ENCODE data around the gene TANC1. TPM values are rescaled to one million over a fixed set of nuclear protein-coding genes. Genes with fewer than 3 reads are reported as not detected.

Gene TANC1
- total and polyA plus RNA-seq, 11 donors, result 26.6 to 91.1 (median 68.8) TPM

DNA sequence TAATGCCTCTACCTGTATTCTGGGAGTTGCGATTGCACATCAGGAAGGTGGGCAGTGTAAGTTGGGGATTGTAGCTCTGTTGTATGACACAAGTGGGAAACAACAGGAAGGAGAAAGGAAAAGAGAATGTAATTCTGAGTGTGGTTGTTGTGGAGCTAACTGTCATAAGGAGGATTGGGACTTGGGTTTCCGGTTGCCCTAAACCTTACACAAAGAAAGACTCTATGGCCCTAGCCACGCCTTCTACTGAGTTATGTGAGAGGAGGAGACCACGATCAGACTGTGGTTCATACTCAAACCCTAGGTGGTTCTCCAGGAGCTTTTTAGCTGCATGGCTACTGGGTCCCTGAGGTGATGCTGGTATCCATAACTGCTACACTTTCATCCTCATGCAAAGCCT is 86.5 kb downstream of the TANC1 start:
- no peak overlapping the region for H3K27ac ChIP-seq
- peak in 1 of 4 donors; percentile 31 for ATAC-seq
- intact Hi-C loops (cut with DNase I), result no loop called here
- peaks cover 0 to 80% (median 35%) of the 10 kb centered on the region in 12 donors for H3K4me1 ChIP-seq
- 77 to 91% (median 81%) methylated on average over 4 of the region's 4 CpGs for WGBS, 4 donors
- no peak for DNase-seq
- no peaks in the 10 kb centered on the region for H3K9me3 ChIP-seq
- no peaks in the 10 kb centered on the region for H3K27me3 ChIP-seq
- no peak overlapping the region for H3K4me3 ChIP-seq
- H3K36me3 ChIP-seq, result no peaks in the 10 kb centered on the region
- TF ChIP-seq, protein P1, sequence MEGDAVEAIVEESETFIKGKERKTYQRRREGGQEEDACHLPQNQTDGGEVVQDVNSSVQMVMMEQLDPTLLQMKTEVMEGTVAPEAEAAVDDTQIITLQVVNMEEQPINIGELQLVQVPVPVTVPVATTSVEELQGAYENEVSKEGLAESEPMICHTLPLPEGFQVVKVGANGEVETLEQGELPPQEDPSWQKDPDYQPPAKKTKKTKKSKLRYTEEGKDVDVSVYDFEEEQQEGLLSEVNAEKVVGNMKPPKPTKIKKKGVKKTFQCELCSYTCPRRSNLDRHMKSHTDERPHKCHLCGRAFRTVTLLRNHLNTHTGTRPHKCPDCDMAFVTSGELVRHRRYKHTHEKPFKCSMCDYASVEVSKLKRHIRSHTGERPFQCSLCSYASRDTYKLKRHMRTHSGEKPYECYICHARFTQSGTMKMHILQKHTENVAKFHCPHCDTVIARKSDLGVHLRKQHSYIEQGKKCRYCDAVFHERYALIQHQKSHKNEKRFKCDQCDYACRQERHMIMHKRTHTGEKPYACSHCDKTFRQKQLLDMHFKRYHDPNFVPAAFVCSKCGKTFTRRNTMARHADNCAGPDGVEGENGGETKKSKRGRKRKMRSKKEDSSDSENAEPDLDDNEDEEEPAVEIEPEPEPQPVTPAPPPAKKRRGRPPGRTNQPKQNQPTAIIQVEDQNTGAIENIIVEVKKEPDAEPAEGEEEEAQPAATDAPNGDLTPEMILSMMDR (IDR thresholded peaks at IDR 0.05), result no peak
- no peak for TF ChIP-seq POLR2A (IDR thresholded peaks at IDR 0.05)

DNA sequence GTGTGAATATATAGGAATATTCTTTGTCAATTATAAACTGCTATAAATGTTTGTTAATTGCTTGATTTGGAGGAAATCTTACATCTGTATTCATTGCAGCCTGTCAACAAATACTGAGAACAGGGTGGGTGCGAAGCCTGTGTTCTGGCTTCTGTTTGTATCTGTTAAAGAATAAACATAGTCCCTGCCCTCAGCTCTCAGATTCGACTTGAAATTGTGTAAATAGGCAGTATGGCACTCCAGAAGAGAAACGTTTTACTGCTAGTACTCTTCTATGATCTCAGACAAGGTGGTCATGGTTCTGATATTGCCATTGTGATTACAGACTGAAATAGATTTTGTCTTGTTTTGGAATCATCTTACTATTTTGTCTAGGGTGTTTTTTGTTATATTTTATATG is 92.1 kb downstream of the TANC1 start:
- Histone ChIP-seq H3K27me3 (no peaks in the 10 kb centered on the region), H3K36me3 (peaks cover 0 to under 1% (median 0%) of the 10 kb centered on the region in 9 donors), H3K4me1 (peaks cover 0 to 66% (median 31%) of the 10 kb centered on the region in 12 donors), H3K9me3 (no peaks in the 10 kb centered on the region), H3K27ac (no peak overlapping the region), H3K4me3 (no peak overlapping the region)
- intact Hi-C loops (cut with DNase I), result no loop called here
- TF ChIP-seq POLR2A (IDR thresholded peaks at IDR 0.05), result no peak
- TF ChIP-seq, protein P1 (IDR thresholded peaks at IDR 0.05), result no peak
- DNase-seq (no peak), ATAC-seq (no peak)
- 61 to 65% (median 63%) methylated on average over 3 of the region's 3 CpGs for WGBS, 4 donors

DNA sequence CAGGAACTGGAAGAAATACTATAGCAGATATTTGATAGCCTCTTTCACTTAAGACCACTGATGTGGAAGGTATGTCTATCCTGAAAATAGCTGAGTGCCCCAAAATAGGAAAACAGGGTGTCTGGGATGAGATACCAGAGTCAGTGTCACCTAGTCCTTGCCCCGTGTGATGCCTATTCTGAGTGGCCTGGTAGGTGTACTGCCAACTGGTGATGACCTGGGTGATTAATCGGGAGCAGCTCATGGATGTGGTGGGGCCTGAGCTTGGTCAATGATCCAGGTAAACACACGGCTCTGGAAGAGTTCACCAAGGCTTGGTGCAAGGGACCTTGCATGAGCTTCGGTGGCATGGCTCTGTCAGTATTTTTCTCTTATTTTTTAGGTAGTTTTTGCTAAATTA is 95.2 kb downstream of the TANC1 start:
- H3K27me3 ChIP-seq, result no peaks in the 10 kb centered on the region
- peak overlapping the region in 11 of 12 donors; percentile 1 to 72 (median 52) for H3K27ac ChIP-seq
- no peaks in the 10 kb centered on the region for H3K9me3 ChIP-seq
- no peak for TF ChIP-seq POLR2A (IDR thresholded peaks at IDR 0.05)
- TF ChIP-seq, protein P1 (IDR thresholded peaks at IDR 0.05), result no peak
- DNase-seq (no peak), ATAC-seq (peak; percentile 33 to 61 (median 50))
- no peak overlapping the region for H3K4me3 ChIP-seq
- 65 to 85% (median 72%) methylated on average over 4 of the region's 4 CpGs for WGBS, 4 donors
- peaks cover 0 to 17% (median 8%) of the 10 kb centered on the region in 9 donors for H3K36me3 ChIP-seq
- intact Hi-C loops (cut with DNase I), result no loop called here
- H3K4me1 ChIP-seq, result peaks cover 0 to 64% (median 30%) of the 10 kb centered on the region in 12 donors

DNA sequence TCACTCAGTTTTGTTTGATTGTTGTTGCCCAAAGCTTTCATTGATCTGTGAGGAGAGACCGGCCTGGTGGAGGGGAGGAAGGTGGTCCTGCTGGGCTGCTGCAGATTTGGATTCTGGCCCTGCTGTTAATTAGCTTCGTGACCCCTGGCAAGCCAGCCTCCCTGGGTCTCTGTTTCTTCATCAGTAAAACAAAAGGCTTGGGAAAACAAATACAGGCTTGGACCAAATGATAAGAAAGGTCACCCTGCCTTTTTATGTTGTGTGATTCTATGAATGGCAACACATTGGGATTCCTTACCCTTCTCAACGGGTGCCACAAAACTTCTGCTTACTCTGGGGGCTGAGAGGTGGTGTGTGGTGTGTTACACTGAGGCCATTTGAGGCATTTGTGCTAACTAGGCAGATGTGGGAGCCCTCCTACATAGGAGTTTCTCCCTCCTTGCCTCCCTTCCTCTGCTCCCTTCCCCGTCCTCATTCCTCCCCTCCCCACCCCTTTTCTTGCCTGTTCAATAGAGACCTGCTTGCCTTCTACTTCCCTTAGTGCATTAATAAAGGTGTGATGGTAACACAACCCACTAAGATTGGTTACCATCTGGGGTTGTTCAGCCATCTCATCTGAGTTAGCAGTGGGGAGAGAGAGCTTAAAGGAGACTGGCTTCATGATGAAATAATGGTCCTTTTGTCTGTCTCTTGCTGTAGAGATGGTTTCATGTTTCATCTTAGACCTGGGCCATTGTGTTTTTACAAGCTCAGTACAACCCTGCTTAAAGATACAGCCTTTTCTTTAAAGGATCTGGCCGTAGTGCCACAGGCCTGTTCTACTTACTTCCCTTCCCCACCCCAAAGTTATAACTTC is 96.2 kb downstream of the TANC1 start:
- Histone ChIP-seq H3K27ac (peak overlapping the region in 11 of 12 donors; percentile 8 to 72 (median 52)), H3K4me1 (peaks cover 0 to 67% (median 37%) of the 10 kb centered on the region in 12 donors), H3K4me3 (no peak overlapping the region), H3K36me3 (peaks cover 0 to 17% (median 8%) of the 10 kb centered on the region in 9 donors), H3K9me3 (no peaks in the 10 kb centered on the region), H3K27me3 (no peaks in the 10 kb centered on the region)
- intact Hi-C loops (cut with DNase I), result no loop called here
- TF ChIP-seq POLR2A (IDR thresholded peaks at IDR 0.05), result no peak
- TF ChIP-seq, protein P1 (IDR thresholded peaks at IDR 0.05), result no peak
- no peak for DNase-seq
- peak in 3 of 4 donors; percentile 10 to 25 (median 14) for ATAC-seq
- WGBS, 4 donors, result 42 to 48% (median 47%) methylated on average over 5 of the region's 5 CpGs
